Upper lobe of left lung (tissue), 4 donors: ENCODE measurements around the gene ITGB1BP1.

ENCODE experiments used
- EP300 ChIP-seq, 4 donors: sonication (generic); formaldehyde crosslinking; IDR thresholded peaks; one replicate each; pipeline ENCODE4 v1.5.1; 2017; ENCODE audit warnings: antibody characterized with exemption in 4 of 4, control low read depth in 2 of 4
- POLR2A ChIP-seq, 4 donors: fragments of 450-650 bp; IDR thresholded peaks; one replicate each; pipeline ENCODE4 v1.5.1; 2016 to 2017; ENCODE audit warnings: antibody characterized with exemption in 4 of 4, mild to moderate bottlenecking in 2 of 4
- POLR2AphosphoS5 ChIP-seq, 2 donors: sonication (generic); formaldehyde crosslinking; IDR thresholded peaks; one replicate each; pipeline ENCODE4 v1.5.1; 2017; ENCODE audit warnings: antibody characterized with exemption in 2 of 2
- TF ChIP-seq, protein P1 (sequence below), 6 experiments: fragments of 450-650 bp in 4 of 6; fragments of 200-600 bp in 2 of 6; sonication (generic) in 2 of 6; IDR thresholded peaks; one replicate each; pipeline ENCODE4 v1.5.1; 2016 to 2019; ENCODE audit warnings: antibody characterized with exemption in 6 of 6

DNA sequence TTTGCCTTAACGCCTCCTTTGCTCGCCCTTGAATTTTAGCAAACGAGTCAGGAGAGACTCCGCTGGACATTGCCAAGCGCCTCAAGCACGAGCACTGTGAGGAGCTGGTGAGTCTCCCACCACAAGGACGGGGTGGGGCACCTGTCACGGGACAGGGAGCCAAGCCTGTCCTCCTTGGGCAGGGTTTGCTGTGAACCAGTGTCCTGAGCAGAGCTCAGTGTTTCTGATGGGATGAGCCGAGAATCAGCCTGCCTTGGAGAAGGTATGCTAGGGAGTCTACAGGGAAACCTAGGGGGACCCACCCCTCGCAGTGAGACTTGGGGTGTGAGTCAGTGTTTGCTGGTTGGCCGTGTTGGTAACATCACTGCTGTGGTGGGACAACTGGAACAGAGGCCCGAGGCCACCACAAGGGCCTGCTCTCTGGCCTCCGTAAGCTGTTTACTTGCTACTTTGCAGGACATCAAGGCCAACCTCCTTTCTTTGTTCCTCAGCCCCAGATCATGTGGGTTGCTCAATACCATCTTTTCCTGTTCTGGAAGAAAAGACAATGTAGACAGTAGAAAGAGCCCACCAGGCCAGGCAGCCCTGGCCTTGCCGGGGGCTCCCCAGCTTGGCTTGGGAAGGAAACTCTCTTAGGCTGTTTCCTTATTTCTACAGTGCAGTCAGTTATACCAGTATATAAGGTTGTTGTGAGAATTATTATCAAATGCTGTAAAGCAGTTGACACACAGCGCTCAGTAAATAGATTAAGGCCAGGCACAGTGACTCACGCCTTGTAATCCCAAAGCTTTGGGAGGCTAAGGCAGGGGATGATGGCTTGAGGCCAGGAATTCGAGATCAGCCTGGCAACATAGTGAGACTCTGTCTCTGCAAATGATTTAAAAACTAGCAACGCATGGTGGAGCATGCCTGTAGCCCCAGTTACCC is 42.4 kb downstream of the ITGB1BP1 start:
- TF ChIP-seq, protein P1, sequence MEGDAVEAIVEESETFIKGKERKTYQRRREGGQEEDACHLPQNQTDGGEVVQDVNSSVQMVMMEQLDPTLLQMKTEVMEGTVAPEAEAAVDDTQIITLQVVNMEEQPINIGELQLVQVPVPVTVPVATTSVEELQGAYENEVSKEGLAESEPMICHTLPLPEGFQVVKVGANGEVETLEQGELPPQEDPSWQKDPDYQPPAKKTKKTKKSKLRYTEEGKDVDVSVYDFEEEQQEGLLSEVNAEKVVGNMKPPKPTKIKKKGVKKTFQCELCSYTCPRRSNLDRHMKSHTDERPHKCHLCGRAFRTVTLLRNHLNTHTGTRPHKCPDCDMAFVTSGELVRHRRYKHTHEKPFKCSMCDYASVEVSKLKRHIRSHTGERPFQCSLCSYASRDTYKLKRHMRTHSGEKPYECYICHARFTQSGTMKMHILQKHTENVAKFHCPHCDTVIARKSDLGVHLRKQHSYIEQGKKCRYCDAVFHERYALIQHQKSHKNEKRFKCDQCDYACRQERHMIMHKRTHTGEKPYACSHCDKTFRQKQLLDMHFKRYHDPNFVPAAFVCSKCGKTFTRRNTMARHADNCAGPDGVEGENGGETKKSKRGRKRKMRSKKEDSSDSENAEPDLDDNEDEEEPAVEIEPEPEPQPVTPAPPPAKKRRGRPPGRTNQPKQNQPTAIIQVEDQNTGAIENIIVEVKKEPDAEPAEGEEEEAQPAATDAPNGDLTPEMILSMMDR (IDR thresholded peaks at IDR 0.05) = no peak
- TF ChIP-seq POLR2A (IDR thresholded peaks at IDR 0.05) (no peak), EP300 (IDR thresholded peaks at IDR 0.05) (no peak), POLR2AphosphoS5 (IDR thresholded peaks at IDR 0.05) (no peak)
